HG03196 (cell line): ENCODE measurements around the gene PARD3.

ENCODE experiments used
- ATAC-seq: cut with Tn5 transposase; IDR thresholded peaks from one replicate; pipeline ENCODE4 v1.9.1; 2021; ENCODE audit not compliant: unreplicated experiment

Gene PARD3

GRCh38 chr10:34629084-34629483, 186.0 kb downstream of the PARD3 start:
- no peak for ATAC-seq

- no peak for ATAC-seq
These were observed 186.8 kb downstream of the PARD3 start for GRCh38 chr10:34628174-34628796.

- no peak for ATAC-seq
These were observed 187.4 kb downstream of the PARD3 start for GRCh38 chr10:34627741-34628140.

- no peak for ATAC-seq
These were observed 187.8 kb downstream of the PARD3 start for GRCh38 chr10:34627331-34627730.

- ATAC-seq = no peak
These were observed 188.8 kb downstream of the PARD3 start for GRCh38 chr10:34626158-34626880.

- ATAC-seq = no peak
These were observed 190.6 kb downstream of the PARD3 start for GRCh38 chr10:34624323-34625153.

- no peak for ATAC-seq
These were observed 192.2 kb downstream of the PARD3 start for GRCh38 chr10:34622945-34623344.

GRCh38 chr10:34618611-34619010, 196.5 kb downstream of the PARD3 start:
- ATAC-seq = no peak

- ATAC-seq = no peak
These were observed 199.3 kb downstream of the PARD3 start for GRCh38 chr10:34615770-34616169.

- no peak for ATAC-seq
These were observed 201.6 kb downstream of the PARD3 start for GRCh38 chr10:34613491-34613890.

- ATAC-seq = no peak
These were observed 202.2 kb downstream of the PARD3 start for GRCh38 chr10:34612938-34613337.

GRCh38 chr10:34612446-34612845, 202.7 kb downstream of the PARD3 start:
- no peak for ATAC-seq

- ATAC-seq = no peak
These were observed 205.7 kb downstream of the PARD3 start for GRCh38 chr10:34609287-34609940.

- ATAC-seq = no peak
These were observed 207.2 kb downstream of the PARD3 start for GRCh38 chr10:34607894-34608293.

- no peak for ATAC-seq
These were observed 208.2 kb downstream of the PARD3 start for GRCh38 chr10:34606890-34607289.

- ATAC-seq = no peak
These were observed 212.6 kb downstream of the PARD3 start for GRCh38 chr10:34602478-34602877.

GRCh38 chr10:34601691-34602090, 213.4 kb downstream of the PARD3 start:
- no peak for ATAC-seq

GRCh38 chr10:34599026-34599795, 215.9 kb downstream of the PARD3 start:
- no peak for ATAC-seq

- no peak for ATAC-seq
These were observed 218.7 kb downstream of the PARD3 start for GRCh38 chr10:34596351-34596750.

- ATAC-seq = no peak
These were observed 221.2 kb downstream of the PARD3 start for GRCh38 chr10:34593930-34594329.
